GM19395 (cell line): Measurements from ENCODE around the gene DCTN1.
"Not testable (repeated sequence)": the region's sequence is repeated elsewhere in the genome, so short reads cannot be mapped to it uniquely, and the experiment has no call there.

Source experiments
- ATAC-seq: cut with Tn5 transposase; IDR thresholded peaks from one replicate; pipeline ENCODE4 v1.9.1; 2021; ENCODE audit warnings: mild to moderate bottlenecking, moderate library complexity; ENCODE audit not compliant: unreplicated experiment

The DCTN1 gene

DNA sequence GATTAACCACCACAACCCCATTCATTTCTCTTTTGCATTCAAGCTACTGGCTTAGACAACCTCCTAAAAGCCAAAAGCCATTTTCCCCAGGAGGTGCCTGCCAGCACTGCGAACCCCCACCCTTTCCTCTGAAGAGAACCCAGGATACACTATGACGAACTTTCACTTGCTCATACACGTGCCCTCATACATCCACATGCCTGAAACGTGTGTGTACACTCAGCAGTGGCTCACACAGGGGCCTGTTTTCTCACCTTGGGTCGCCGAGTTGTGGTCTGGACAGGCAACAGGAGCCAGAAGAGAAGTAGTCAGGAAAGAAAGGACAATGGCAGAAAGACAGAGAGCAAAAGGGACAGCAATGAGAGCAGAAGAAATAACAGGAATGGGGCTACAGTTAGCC, 7.4 kb downstream of the DCTN1 start:
- no peak for ATAC-seq

DNA sequence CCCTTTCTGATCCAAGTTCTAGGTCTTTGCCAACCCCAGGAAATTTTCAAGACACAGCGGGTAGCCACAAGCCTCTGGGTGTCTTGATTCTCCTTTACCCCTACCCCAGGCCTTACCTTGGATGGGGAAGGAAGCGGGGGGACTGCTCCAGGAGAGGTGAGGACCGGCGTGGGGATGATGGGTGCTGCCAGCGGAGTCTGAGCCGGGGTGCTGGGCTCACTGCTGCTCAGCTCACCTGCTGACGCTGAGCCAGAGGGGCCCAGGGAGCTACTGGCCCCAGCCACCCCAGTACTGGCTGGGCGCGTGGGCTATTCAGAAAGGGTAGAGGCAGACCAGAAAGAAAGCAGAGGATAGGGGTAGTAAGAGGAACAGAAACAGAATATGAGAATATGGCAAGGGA, 8.7 kb downstream of the DCTN1 start:
- ATAC-seq: no peak

DNA sequence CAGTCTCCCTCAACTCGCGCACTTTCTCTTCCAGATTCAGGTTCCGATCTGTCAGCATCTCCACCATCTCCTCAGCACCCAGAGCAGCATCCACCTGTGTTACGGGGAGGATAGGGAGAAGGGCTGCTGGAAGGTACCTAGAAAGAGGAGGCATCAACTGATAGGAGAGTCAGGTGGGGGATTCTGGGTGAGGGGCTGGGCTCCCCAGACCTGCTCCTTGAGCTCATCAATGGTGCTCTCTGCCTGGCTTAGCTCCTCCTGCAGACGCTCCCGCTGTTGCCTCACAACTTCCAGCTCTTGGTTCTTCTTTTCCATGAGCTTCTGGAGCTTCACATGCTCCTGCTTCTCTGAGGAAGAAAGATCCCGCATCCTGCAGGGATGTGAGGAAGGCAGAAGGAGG, 10.1 kb downstream of the DCTN1 start:
- no peak for ATAC-seq

GRCh38 chr2:74368499-74368898, 11.6 kb downstream of the DCTN1 start:
- no peak for ATAC-seq

GRCh38 chr2:74367789-74368188, 12.3 kb downstream of the DCTN1 start:
- ATAC-seq: no peak

- no peak for ATAC-seq
Measured at GRCh38 chr2:74366036-74366435, 14.1 kb downstream of the DCTN1 start.

DNA sequence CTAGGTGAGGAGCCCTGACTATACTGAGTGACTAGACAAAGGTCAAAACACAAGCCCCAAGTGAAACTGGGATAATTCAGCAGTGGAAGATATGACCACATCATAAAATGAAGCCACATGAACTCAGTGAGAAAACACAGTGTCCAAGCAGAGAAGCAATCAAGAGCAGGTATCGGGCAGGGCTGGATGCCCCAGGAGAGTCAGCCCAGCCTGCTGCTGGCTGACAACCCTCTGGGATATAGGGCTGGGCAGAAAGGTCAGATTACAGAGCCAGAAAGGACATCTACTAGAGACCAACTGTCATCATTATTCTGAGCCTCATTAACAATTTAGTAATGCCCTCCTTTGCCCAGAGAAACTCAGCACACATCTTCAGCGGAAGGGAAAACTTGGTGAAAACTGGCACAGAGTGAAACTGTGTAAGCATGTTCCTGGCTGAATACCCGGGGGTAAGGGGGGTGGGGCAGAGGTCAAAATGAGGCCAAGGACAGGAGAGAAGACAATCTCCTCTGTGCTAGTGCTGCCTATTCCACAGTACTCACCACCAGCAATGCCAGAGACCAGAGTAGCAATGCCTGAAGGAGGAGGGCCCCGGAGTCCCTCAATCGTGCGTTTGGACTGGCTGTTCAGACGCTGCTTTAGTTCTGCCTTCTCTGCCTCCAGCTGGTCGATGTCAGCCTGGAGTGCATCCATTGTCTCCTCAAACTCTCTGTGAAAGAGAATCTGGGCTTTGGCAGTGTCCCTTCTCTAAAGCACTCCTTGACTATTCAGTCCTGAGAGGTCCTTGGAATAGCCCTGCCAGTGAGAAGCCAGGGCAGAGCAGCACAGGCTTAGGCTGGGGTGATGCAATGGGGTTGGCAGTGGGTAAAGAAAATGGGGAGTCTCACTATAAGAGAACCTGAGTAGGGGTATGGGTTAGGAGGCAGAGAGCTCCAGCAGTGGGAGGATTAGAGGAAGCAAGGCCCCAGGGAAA, 15.3 kb downstream of the DCTN1 start:
- ATAC-seq: no peak

- ATAC-seq: no peak
Measured at GRCh38 chr2:74361327-74361726, 18.8 kb downstream of the DCTN1 start.

GRCh38 chr2:74357627-74358026, 22.5 kb downstream of the DCTN1 start:
- no peak for ATAC-seq

DNA sequence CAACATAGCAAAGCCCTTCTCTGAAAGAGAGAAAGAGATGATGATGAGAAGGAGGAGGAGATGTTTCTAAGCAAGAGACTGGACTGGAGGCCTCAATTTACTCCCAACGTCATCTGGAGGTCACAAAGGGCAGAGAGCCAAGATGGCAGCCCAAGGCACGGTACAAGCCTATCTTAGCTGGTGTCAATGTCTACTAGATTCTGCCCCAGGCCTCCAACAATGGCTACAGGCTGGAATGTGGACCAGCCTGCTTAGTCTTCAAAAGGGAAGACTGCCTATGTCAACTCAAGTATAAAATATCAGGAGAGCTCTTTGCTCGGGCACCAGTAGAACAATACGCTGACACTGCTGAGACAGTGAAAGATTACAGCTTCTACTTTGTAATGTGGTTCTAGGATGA, 30.2 kb downstream of the DCTN1 start:
- no peak for ATAC-seq

- no peak for ATAC-seq
Measured at GRCh38 chr2:74347742-74348141, 32.4 kb downstream of the DCTN1 start.

DNA sequence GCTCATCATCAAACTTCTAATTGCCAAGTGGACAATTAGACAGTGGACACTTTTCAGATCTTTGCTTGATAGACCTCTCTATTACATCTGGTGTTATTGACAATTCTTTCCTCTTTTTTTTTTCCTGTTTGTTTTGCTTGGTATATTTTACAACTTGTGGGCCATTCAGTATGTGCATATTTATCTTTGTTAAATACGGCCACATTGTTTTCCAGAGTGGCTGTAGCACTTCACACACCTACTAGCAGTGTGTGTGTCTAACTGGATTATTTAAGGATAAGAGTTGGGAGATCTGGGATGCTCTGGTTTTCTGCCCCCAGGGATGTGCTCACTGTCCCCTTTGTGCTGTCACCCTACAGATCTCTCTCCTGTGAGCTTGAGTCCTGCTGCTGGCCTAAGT, 32.8 kb downstream of the DCTN1 start:
- no peak for ATAC-seq

DNA sequence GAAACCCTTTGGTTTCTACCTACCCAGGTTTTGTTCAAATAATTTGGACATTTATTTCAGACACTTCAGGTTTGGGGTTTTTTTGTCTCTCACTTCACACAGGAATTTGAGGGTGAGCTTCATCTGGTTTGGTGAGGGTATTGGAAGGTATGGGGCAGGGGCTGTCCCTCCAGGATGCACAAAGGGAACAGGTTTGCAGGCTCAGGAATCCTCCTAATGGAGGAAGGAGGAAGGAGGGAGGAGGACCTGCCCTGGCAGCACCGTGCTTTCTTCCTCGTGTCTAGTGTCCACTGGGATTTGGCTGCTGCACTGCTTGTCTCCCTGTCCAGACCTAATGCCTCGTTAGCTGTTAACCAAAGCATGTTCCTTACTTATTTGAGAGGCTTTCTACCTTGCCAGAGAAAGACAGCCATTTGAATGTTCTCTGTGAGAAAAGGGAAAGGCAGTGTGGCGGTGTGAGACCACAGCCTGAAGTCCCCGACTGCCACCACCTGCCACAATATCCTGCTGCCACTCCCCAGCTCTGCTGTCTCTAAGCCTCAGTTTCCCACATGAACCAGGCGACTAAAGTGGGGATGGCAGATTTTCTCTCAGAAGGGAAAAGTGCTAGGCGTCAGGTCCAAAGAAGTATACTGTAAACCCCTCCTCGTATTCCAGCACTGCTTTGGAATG, 34.7 kb downstream of the DCTN1 start:
- ATAC-seq: no peak

- ATAC-seq: no peak
Measured at GRCh38 chr2:74343316-74343715, 36.8 kb downstream of the DCTN1 start, which contains the start of gene SLC4A5. SLC4A5 (minus strand) TSS chr2:74343416; CDS start chr2:74315023, 28,393 bp downstream.

- not testable (repeated sequence) for ATAC-seq
Measured at GRCh38 chr2:74336227-74336626, 43.9 kb downstream of the DCTN1 start.

DNA sequence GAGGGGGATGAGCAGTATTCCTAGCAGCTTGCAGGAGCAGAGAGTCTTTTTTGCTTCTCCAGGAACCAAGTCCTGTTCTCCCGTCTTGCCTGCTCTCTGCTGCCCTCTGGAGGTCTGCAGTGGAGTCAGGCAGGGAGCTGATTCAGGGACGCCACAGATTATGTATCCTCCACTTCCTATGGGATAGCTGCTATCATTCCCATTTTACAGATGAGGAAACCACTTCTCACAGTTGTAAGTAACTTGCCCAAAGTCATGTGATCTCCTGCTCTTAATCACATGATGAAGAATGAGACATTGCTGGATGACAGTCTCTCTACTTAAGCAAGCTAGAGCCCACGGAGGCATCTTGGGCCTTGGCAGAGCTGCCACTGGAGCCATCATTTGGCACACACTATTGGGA, 45.2 kb downstream of the DCTN1 start:
- no peak for ATAC-seq

DNA sequence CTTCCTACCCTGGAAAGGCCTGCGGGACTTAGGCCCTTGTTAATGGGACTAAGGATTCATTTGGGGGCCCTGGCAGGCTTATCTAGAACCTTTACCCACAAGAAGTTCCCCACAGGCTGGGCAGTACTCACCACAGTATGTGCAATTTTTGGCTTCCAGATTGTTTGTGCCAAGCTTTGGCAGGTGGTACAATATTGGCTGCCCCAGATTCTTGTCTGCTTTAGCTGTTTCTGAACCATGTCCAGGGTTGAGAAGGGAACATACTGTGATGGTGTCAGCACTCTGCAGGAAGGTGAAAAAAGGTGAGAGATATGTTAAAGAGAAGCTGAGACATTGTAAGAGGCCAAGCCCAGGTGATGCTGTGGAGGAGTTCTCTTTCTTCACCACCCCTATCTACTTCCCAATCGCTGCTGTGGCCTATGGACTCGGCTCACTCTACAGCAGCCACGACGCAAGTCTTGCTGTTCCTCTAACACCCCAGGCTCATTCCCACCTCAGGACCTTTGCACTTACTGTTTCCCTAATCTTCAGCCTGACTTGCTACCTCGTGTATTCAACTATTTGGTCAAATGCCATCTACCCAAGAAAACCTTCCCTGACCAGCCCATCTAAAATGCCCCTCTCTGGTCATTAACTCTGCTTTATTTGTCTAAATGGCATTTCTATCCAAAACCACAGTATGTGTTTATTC, 46.1 kb downstream of the DCTN1 start:
- ATAC-seq: no peak

GRCh38 chr2:74333175-74333574, 46.9 kb downstream of the DCTN1 start:
- ATAC-seq: no peak

DNA sequence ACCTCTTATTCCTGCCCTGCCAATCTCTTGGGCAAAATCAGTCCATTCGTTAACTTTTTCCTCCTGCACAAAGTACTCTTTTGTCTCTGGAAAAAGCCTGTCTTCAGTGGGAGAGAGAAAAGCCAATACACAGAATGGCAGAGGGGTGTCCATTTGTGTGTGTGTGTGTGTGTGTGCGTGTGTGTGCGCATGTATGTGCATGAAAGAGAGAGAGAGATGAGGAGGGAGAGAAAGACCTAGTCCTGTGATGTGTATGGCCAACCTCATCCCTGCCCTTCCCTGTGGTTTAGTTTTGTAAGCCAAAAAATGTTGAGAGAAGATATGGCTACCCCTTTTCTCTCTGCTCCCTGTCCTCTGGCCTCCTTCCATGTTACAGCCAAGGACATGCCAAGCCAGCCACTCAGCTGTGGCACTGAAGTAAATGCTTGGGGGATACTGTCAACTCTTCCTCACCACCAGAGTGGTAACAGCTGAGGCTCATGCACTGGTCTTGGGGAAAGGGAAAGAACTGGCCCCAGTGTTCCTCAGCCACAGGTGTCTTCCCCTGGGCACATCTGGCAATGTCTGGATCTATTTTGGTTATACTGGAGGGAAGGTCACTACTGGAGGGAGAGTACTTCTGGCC, 47.4 kb downstream of the DCTN1 start:
- no peak for ATAC-seq

- no peak for ATAC-seq
Measured at GRCh38 chr2:74328573-74328972, 51.5 kb downstream of the DCTN1 start.

DNA sequence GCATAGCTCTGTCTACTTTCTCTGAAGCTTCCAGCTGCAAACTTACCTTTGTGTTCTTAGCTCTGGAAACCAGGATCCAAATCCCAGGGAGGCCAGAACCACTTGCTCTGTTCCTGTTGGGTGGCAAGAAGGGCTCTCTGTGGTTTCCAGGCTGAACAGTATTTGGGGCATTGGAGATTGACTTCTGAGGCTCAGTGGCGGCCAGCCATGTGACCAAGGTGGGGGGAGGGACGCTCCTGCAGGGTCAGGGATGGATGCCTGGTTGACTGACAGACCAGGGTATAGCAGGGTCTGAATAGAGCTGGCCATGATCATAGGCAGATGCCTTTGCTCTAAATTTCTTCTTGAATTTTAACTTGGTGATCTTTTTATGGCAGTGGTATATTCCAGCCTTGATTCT, 52.0 kb downstream of the DCTN1 start:
- no peak for ATAC-seq
